ENCODE results near the gene MSH5.

GRCh38 chr6:31708224-31708623 lies 31.6 kb upstream of the MSH5 start:
- TF ChIP-seq CTCF (IDR thresholded peaks at IDR 0.05), result no peak
- TF ChIP-seq ZFX (IDR thresholded peaks at IDR 0.05; ENCODE audit: borderline replicate concordance), result no peak
